HepG2 (cell line): Measurements from ENCODE around the gene CRNKL1. TPM values are rescaled to one million over a fixed set of nuclear protein-coding genes. Genes with fewer than 3 reads are reported as not detected.

Experiments
- MAFF ChIP-seq: IDR thresholded peaks from 2 replicates; pipeline ENCODE4 v1.6.1; 2011; ENCODE audit warnings: low read depth, low read length, improper control_type of control experiment
- MAFG ChIP-seq: sonication (generic); formaldehyde crosslinking; IDR thresholded peaks from 2 replicates; pipeline ENCODE4 v1.5.1; 2020; ENCODE audit warnings: mild to moderate bottlenecking, missing genetic modification reagents
- NFKBIZ ChIP-seq: IDR thresholded peaks from 2 replicates; pipeline ENCODE4 v1.6.1; 2018; ENCODE audit warnings: missing genetic modification reagents, missing compliant biosample characterization
- NONO ChIP-seq, 2 experiments: fragments of 450-650 bp in 1 of 2; sonication (generic) in 1 of 2; formaldehyde crosslinking in 1 of 2; IDR thresholded peaks in 1 of 2; conservative IDR thresholded peaks in 1 of 2; 2 replicates each; pipeline versions ENCODE4 v1.6.1 to v1.8.0; 2017 to 2022; ENCODE audit warnings: mild to moderate bottlenecking in 1 of 2, missing genetic modification reagents in 1 of 2, moderate library complexity in 1 of 2
- RFX1 ChIP-seq: fragments of 450-650 bp; IDR thresholded peaks from 2 replicates; pipeline ENCODE4 v1.6.1; 2017
- SETDB1 ChIP-seq: sonication (generic); formaldehyde crosslinking; IDR thresholded peaks from 2 replicates; pipeline ENCODE4 v1.5.1; 2020; ENCODE audit warnings: missing genetic modification reagents, mild to moderate bottlenecking, borderline replicate concordance
- ZKSCAN1 ChIP-seq: fragments of 150-350 bp; IDR thresholded peaks from 2 replicates; pipeline ENCODE4 v1.6.1; 2014; ENCODE audit warnings: low read length
- ZNF318 ChIP-seq: sonication (generic); formaldehyde crosslinking; IDR thresholded peaks from 2 replicates; pipeline ENCODE4 v1.4.0; 2020; ENCODE audit warnings: mild to moderate bottlenecking, missing genetic modification reagents
- ZNF543 ChIP-seq: sonication (generic); formaldehyde crosslinking; IDR thresholded peaks from 2 replicates; pipeline ENCODE4 v1.4.0; 2020; ENCODE audit warnings: mild to moderate bottlenecking, missing genetic modification reagents
- polyA plus RNA-seq, 8 experiments: library from polyadenylated mRNA; depleted of rRNA in 3 of 8; stranded (reverse) in 7 of 8; unstranded in 1 of 8; fragments of >200 nt; fragmentation: Illumina TruSeq in 4 of 8; extraction: Trizol in 4 of 8; gene quantifications; 2 replicates each; pipeline versions ENCODE4 v1.2.1 to v1.2.3, GENCODE V29; 2011 to 2016; ENCODE audit warnings: low read depth in 4 of 8, missing spikeins in 1 of 8, mixed read lengths in 1 of 8; ENCODE audit not compliant: insufficient read depth in 1 of 8
- total RNA-seq, 5 experiments: library from RNA; depleted of rRNA; stranded (reverse); fragments of >200 nt; fragmentation: Illumina TruSeq; extraction: Trizol; gene quantifications; 2 replicates each; pipeline ENCODE4 v1.2.3, GENCODE V29; 2016; ENCODE audit warnings: low read depth in 1 of 5
- TF ChIP-seq, protein P1 (sequence below): sonication (generic); formaldehyde crosslinking; IDR thresholded peaks from 2 replicates; pipeline ENCODE4 v1.8.1; 2022; ENCODE audit warnings: mild to moderate bottlenecking, missing genetic modification reagents

Gene CRNKL1
- total and polyA plus RNA-seq, 2 of the 13 experiments (the other 11 are each of a cell fraction or from before 2014, with no cell fraction given): 12.3 to 64.5 TPM

DNA sequence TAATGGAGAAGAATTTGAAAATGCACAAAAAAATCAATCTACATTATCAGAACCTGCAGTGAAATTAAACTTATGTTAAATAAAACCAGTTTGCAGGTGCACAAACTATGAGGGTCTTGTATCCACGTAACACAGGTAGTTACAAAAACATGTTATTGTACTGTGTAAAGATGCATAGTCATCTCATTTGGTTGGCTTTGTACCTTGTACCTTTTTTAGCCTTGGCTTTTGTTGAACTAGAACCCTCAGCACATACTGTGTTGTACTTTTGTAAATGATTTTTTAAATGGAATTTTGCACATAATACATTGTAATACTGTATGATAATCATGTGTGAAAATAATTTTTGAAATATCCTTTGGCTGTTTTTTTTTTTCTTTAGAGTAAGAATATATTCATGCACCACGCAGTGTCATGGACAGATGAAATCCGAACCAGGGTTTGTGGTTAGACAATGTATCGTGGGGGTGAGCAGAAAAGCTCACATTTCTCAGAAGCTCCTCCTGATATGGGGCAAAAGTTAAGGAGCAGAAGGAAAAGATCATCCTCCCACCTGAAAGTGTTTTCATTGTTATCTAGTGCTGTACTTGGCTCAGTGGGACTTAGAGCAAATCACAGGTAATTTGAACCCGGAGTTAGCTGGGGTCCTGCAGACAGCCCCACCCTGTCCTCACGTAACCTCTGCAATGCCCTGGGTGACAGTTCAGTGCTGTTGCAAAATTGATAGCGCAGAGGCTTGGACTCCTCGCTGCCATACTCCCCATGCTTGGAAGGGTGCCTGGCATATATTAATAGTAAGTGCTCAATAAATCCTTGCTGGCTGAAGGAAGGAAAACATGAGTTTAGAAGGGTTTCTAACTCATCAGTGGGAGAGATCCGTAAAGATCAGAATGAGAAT, 49.9 kb downstream of the CRNKL1 start (continued):
- TF ChIP-seq ZNF318 (no peak), NFKBIZ (CRISPR knock-in tag) (no peak), ZNF543 (CRISPR knock-in tag) (no peak), NONO (IDR thresholded peaks at IDR 0.05) (no peak), NONO (CRISPR knock-in tag; conservative IDR thresholded peaks at IDR 0.05) (peak; percentile 64), MAFG (CRISPR knock-in tag) (no peak; the same call in 1 of the 2 replicates), RFX1 (no peak), SETDB1 (CRISPR knock-in tag) (no peak), ZKSCAN1 (no peak), MAFF (peak; percentile 93)
- TF ChIP-seq, protein P1, sequence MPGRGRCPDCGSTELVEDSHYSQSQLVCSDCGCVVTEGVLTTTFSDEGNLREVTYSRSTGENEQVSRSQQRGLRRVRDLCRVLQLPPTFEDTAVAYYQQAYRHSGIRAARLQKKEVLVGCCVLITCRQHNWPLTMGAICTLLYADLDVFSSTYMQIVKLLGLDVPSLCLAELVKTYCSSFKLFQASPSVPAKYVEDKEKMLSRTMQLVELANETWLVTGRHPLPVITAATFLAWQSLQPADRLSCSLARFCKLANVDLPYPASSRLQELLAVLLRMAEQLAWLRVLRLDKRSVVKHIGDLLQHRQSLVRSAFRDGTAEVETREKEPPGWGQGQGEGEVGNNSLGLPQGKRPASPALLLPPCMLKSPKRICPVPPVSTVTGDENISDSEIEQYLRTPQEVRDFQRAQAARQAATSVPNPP (CRISPR knock-in tag): no peak
